Endothelial cell of umbilical vein (primary cell): ENCODE measurements around the gene CCDC170. TPM values are rescaled to one million over a fixed set of nuclear protein-coding genes. Genes with fewer than 3 reads are reported as not detected.

Experiments used
- BruUV-seq: library from RNA; stranded (reverse); fragments of 400-500 nt; replicated peaks from 2 replicates; lab custom pipeline; 2021; lab: Mats Ljungman, UMichigan
- CTCF ChIA-PET: fragments of 300-600, 350-600 bp; sonication (Branson Sonifier 250); formaldehyde crosslinking; loops from one replicate; lab custom pipeline; 2021; ENCODE audit warnings: antibody characterized with exemption, inconsistent platforms; lab: Charles Lee
- POLR2A ChIA-PET: fragments of 300-600, 350-600 bp; sonication (Branson Sonifier 250); formaldehyde crosslinking; loops from one replicate; lab custom pipeline; 2021; ENCODE audit warnings: antibody characterized with exemption, inconsistent platforms; lab: Charles Lee
- DNase-seq: peaks from one replicate; pipeline ENCODE4 v3.0.0-alpha.2; 2011; ENCODE audit warnings: low read depth, low spot score
- FAIRE-seq: peaks from 2 replicates; lab custom pipeline; 2011; peaks lifted over from hg19 to GRCh38; lab: Jason Lieb, UNC
- H2AFZ ChIP-seq: 2 replicates; pipeline ENCODE4 v1.6.0; 2012; ENCODE audit warnings: low read depth, low read length, control low read depth, inconsistent platforms
- H3K27ac ChIP-seq: 2 replicates; pipeline ENCODE4 v1.5.1; 2011; ENCODE audit warnings: low read depth, mild to moderate bottlenecking, control low read depth, low read length, moderate library complexity; ENCODE audit not compliant: insufficient read depth
- H3K27me3 ChIP-seq, 2 experiments: 2 replicates each; pipeline versions ENCODE4 v1.6.0 to v1.6.1; 2011; ENCODE audit warnings: low read length in 2 of 2, mixed read lengths in 1 of 2; ENCODE audit not compliant: control insufficient read depth in 2 of 2, insufficient read depth in 2 of 2
- H3K36me3 ChIP-seq, 2 experiments: 2 replicates in 1 of 2; 3 replicates in 1 of 2; pipeline ENCODE4 v1.5.1; 2011; ENCODE audit warnings: low read length in 2 of 2, mild to moderate bottlenecking in 1 of 2, moderate library complexity in 1 of 2; ENCODE audit not compliant: control insufficient read depth in 2 of 2, insufficient read depth in 2 of 2; ENCODE audit errors: extremely low read depth in 1 of 2
- H3K4me1 ChIP-seq: 3 replicates; pipeline ENCODE4 v1.5.1; 2011; ENCODE audit warnings: mild to moderate bottlenecking, low read length; ENCODE audit not compliant: control insufficient read depth, insufficient read depth; ENCODE audit errors: extremely low read depth
- H3K4me2 ChIP-seq: 2 replicates; pipeline ENCODE4 v1.6.1; 2011; ENCODE audit warnings: low read length, control low read depth, mixed read lengths; ENCODE audit not compliant: insufficient read depth
- H3K4me3 ChIP-seq, 3 experiments: fragments of 200-600 bp in 1 of 3; sonication (generic), shearing (Covaris generic) in 1 of 3; replicated peaks in 1 of 3; 2 replicates each; pipeline ENCODE4 v1.5.1; 2011 to 2016; ENCODE audit warnings: control low read depth in 3 of 3, low read length in 3 of 3, mild to moderate bottlenecking in 2 of 3, inconsistent platforms in 1 of 3, low read depth in 1 of 3, moderate library complexity in 1 of 3; ENCODE audit not compliant: insufficient read depth in 1 of 3
- H3K79me2 ChIP-seq: 2 replicates; pipeline ENCODE4 v1.6.0; 2012; ENCODE audit warnings: low read length, inconsistent platforms; ENCODE audit not compliant: control insufficient read depth, insufficient read depth
- H3K9ac ChIP-seq: replicated peaks from 2 replicates; pipeline ENCODE3; 2011; ENCODE audit warnings: low read length, control low read depth; ENCODE audit not compliant: insufficient read depth; ENCODE audit errors: extremely low read depth
- H3K9me1 ChIP-seq: replicated peaks from 3 replicates; pipeline ENCODE4 v1.6.0; 2011; ENCODE audit warnings: mild to moderate bottlenecking, low read length; ENCODE audit not compliant: control insufficient read depth, insufficient read depth; ENCODE audit errors: extremely low read depth
- H3K9me3 ChIP-seq: replicated peaks from 2 replicates; pipeline ENCODE4 v1.5.1; 2012; ENCODE audit warnings: low read length, inconsistent platforms; ENCODE audit not compliant: control insufficient read depth, insufficient read depth
- H4K20me1 ChIP-seq: replicated peaks from 2 replicates; pipeline ENCODE3; 2011; ENCODE audit warnings: mild to moderate bottlenecking, low read length; ENCODE audit not compliant: control insufficient read depth, insufficient read depth; ENCODE audit errors: extremely low read depth
- CTCF ChIP-seq, 2 donors: IDR thresholded peaks; 1 replicate in 1 of 2; 2 replicates in 1 of 2; pipeline ENCODE4 v1.5.1; 2011; ENCODE audit warnings: low read length in 2 of 2, mild to moderate bottlenecking in 2 of 2, moderate library complexity in 2 of 2, control low read depth in 1 of 2, inconsistent platforms in 1 of 2, low read depth in 1 of 2; ENCODE audit not compliant: insufficient read depth in 1 of 2; ENCODE audit errors: extremely low read depth in 1 of 2
- EZH2 ChIP-seq: IDR thresholded peaks from 2 replicates; pipeline ENCODE4 v1.6.1; 2012; ENCODE audit warnings: borderline replicate concordance, low read depth, mild to moderate bottlenecking, moderate library complexity, low read length, inconsistent platforms; ENCODE audit not compliant: severe bottlenecking
- FOS ChIP-seq: IDR thresholded peaks from 2 replicates; pipeline ENCODE4 v1.6.1; 2011; ENCODE audit warnings: mild to moderate bottlenecking, low read length, moderate library complexity, borderline replicate concordance; ENCODE audit not compliant: insufficient read depth
- GATA2 ChIP-seq: IDR thresholded peaks from 2 replicates; pipeline ENCODE4 v1.7.0; 2011; ENCODE audit warnings: low read depth, mild to moderate bottlenecking, moderate library complexity, mixed read lengths, low read length; ENCODE audit not compliant: insufficient read length, insufficient read depth
- JUN ChIP-seq: IDR thresholded peaks from 2 replicates; pipeline ENCODE4 v1.6.1; 2011; ENCODE audit warnings: borderline replicate concordance, low read depth; ENCODE audit not compliant: insufficient read length, insufficient read depth
- MAX ChIP-seq: IDR thresholded peaks from 2 replicates; pipeline ENCODE4 v1.6.1; 2011; ENCODE audit not compliant: insufficient read depth, insufficient read length
- MYC ChIP-seq: IDR thresholded peaks from one replicate; pipeline ENCODE4 v1.6.1; 2011; ENCODE audit warnings: mild to moderate bottlenecking, low read depth, low read length
- POLR2A ChIP-seq: IDR thresholded peaks from 2 replicates; pipeline ENCODE4 v1.6.1; 2012; ENCODE audit warnings: low read depth, mild to moderate bottlenecking, control low read depth, low read length
- POLR2AphosphoS5 ChIP-seq: IDR thresholded peaks from 2 replicates; pipeline ENCODE4 v1.6.1; 2012; ENCODE audit warnings: low read depth, mild to moderate bottlenecking, control low read depth, low read length, moderate library complexity; ENCODE audit not compliant: insufficient read depth
- dilution Hi-C: fragments of 300-500 bp; cut with MboI; formaldehyde crosslinking; loops from one replicate; pipeline ENCODE4 v1.15.0; 2019; ENCODE audit warnings: low sequenced_read_pairs; ENCODE audit not compliant: extremely low pct_ligation_motif_present
- intact Hi-C: fragments of 100-400 bp; cut with micrococcal nuclease; formaldehyde crosslinking; loops from one replicate; pipeline ENCODE4 v1.10.0; 2022
- polyA plus RNA-seq, 4 experiments: library from polyadenylated mRNA; depleted of rRNA in 3 of 4; stranded (reverse) in 3 of 4; unstranded in 1 of 4; fragments of >200 nt; gene quantifications; 2 replicates each; pipeline versions ENCODE4 v1.2.1 to v1.2.3, GENCODE V29; 2011 to 2012; ENCODE audit warnings: missing spikeins in 1 of 4
- total RNA-seq: library from RNA; stranded (reverse); gene quantifications from 2 replicates; pipeline ENCODE4 v1.2.3, GENCODE V29; 2021

CCDC170 gene
- total and polyA plus RNA-seq, 2 donors (not counting 3 experiments of a cell fraction or from before 2014, with no cell fraction given): 0.07 to 0.21 TPM

- H2AFZ ChIP-seq: no peak overlapping the region
- POLR2A ChIA-PET: no interaction called here
- intact Hi-C loops: no loop called here
- H3K27me3 ChIP-seq: no peaks in the 10 kb centered on the region
- FAIRE-seq (no peak), DNase-seq (no peak)
- TF ChIP-seq EZH2 (no peak), POLR2A (no peak), GATA2 (no peak), POLR2AphosphoS5 (no peak), CTCF (IDR thresholded peaks at IDR 0.05; ENCODE audit: extremely low read depth in 1 of 2, insufficient read depth in 1 of 2, low read depth in 1 of 2, low read length in 2 of 2) (no peak), JUN (no peak), FOS (no peak), MAX (no peak), MYC (no peak)
- H3K9me3 ChIP-seq: no peaks in the 10 kb centered on the region
- dilution Hi-C loops: no loop called here
- BruUV-seq: no TSS peak
- H3K36me3 ChIP-seq: no peaks in the 10 kb centered on the region
- no peak overlapping the region for H3K9ac ChIP-seq
- H3K9me1 ChIP-seq: no peaks in the 10 kb centered on the region
- no peaks in the 10 kb centered on the region for H3K4me1 ChIP-seq
- CTCF ChIA-PET: no interaction called here
- H4K20me1 ChIP-seq: no peaks in the 10 kb centered on the region
- H3K4me3 ChIP-seq: no peak overlapping the region
- H3K4me2 ChIP-seq: no peak overlapping the region
- no peak overlapping the region for H3K27ac ChIP-seq
- no peaks in the 10 kb centered on the region for H3K79me2 ChIP-seq
These were observed 67.4 kb downstream of the CCDC170 start for GRCh38 chr6:151561238-151561637.
